Mesendoderm (in vitro differentiated cells): ENCODE data around the gene SLC4A5.

Experiments used
- DNase-seq: peaks from one replicate; pipeline ENCODE4 v3.0.0; 2013
- H2AK5ac ChIP-seq: 2 replicates; pipeline ENCODE4 v1.6.1; 2013; ENCODE audit warnings: low read length, inconsistent platforms
- H2BK120ac ChIP-seq: 2 replicates; pipeline ENCODE4 v1.6.1; 2013; ENCODE audit warnings: low read depth, mild to moderate bottlenecking, low read length, moderate library complexity, mixed read lengths
- H2BK15ac ChIP-seq: replicated peaks from 2 replicates; pipeline ENCODE4 v1.6.1; 2013; ENCODE audit warnings: low read depth, mild to moderate bottlenecking, moderate library complexity
- H2BK5ac ChIP-seq: 2 replicates; pipeline ENCODE4 v1.6.1; 2013; ENCODE audit warnings: low read length, inconsistent platforms
- H3K18ac ChIP-seq: 2 replicates; pipeline ENCODE4 v1.6.1; 2013; ENCODE audit warnings: mild to moderate bottlenecking, low read length, mixed read lengths
- H3K23ac ChIP-seq: one replicate; pipeline ENCODE4 v1.6.1; 2013; ENCODE audit warnings: low read length
- H3K27ac ChIP-seq: 2 replicates; pipeline ENCODE4 v1.5.1; 2013; ENCODE audit warnings: low read depth, mild to moderate bottlenecking, inconsistent platforms, low read length, moderate library complexity
- H3K27me3 ChIP-seq: 2 replicates; pipeline ENCODE4 v1.6.1; 2013; ENCODE audit warnings: low read length, control low read depth, mild to moderate bottlenecking, inconsistent platforms; ENCODE audit not compliant: insufficient read depth, poor library complexity
- H3K36me3 ChIP-seq: 2 replicates; pipeline ENCODE4 v1.6.1; 2013; ENCODE audit warnings: low read length, inconsistent platforms; ENCODE audit not compliant: control insufficient read depth, insufficient read depth
- H3K4ac ChIP-seq: one replicate; pipeline ENCODE4 v1.6.1; 2013; ENCODE audit warnings: low read depth, mild to moderate bottlenecking, low read length, moderate library complexity
- H3K4me1 ChIP-seq: 2 replicates; pipeline ENCODE4 v1.6.1; 2013; ENCODE audit warnings: low read depth, low read length, inconsistent platforms; ENCODE audit not compliant: control insufficient read depth
- H3K4me2 ChIP-seq: 2 replicates; pipeline ENCODE4 v1.6.1; 2013; ENCODE audit warnings: low read length
- H3K4me3 ChIP-seq: 2 replicates; pipeline ENCODE4 v1.5.1; 2013; ENCODE audit warnings: mild to moderate bottlenecking, low read length
- H3K56ac ChIP-seq: one replicate; pipeline ENCODE4 v1.6.1; 2013; ENCODE audit warnings: low read length
- H3K79me1 ChIP-seq: 2 replicates; pipeline ENCODE4 v1.6.1; 2013; ENCODE audit warnings: low read length, inconsistent platforms
- H3K79me2 ChIP-seq: 2 replicates; pipeline ENCODE4 v1.6.1; 2013; ENCODE audit warnings: mild to moderate bottlenecking, low read length; ENCODE audit not compliant: control insufficient read depth, insufficient read depth
- H3K9ac ChIP-seq: 2 replicates; pipeline ENCODE4 v1.6.1; 2013; ENCODE audit warnings: low read length, inconsistent platforms
- H4K5ac ChIP-seq: one replicate; pipeline ENCODE4 v1.6.1; 2013; ENCODE audit warnings: low read length
- H4K8ac ChIP-seq: one replicate; pipeline ENCODE4 v1.6.1; 2013; ENCODE audit warnings: low read depth, mild to moderate bottlenecking, control low read depth, low read length, moderate library complexity
- WGBS: extraction: QIAGEN DNeasy Blood & Tissue Kit; methylation state at CpG from one replicate; pipeline ENCODE4 v1.1.7; 2013; ENCODE audit warnings: low lambda C conversion rate, missing lambda C conversion rate; ENCODE audit not compliant: insufficient coverage; ENCODE audit errors: extremely low coverage; 5-methylcytosine and 5-hydroxymethylcytosine counted together

SLC4A5 gene

GRCh38 chr2:74321737-74322136 lies 21.5 kb downstream of the SLC4A5 start:
- H4K8ac ChIP-seq = no peak overlapping the region
- no peak overlapping the region for H3K4ac ChIP-seq
- no peak overlapping the region for H2BK5ac ChIP-seq
- H3K23ac ChIP-seq = no peak overlapping the region
- H3K4me3 ChIP-seq = no peak overlapping the region
- no peaks in the 10 kb centered on the region for H3K79me1 ChIP-seq
- no peaks in the 10 kb centered on the region for H3K4me1 ChIP-seq
- H3K79me2 ChIP-seq = no peaks in the 10 kb centered on the region
- no peak overlapping the region for H3K18ac ChIP-seq
- H3K27me3 ChIP-seq = no peaks in the 10 kb centered on the region
- H3K4me2 ChIP-seq = no peak overlapping the region
- WGBS = no CpG with 5 or more reads among the region's 2 CpGs
- H3K27ac ChIP-seq = no peak overlapping the region
- H2BK15ac ChIP-seq = no peak overlapping the region
- no peak overlapping the region for H3K56ac ChIP-seq
- H2BK120ac ChIP-seq = no peak overlapping the region
- no peak overlapping the region for H4K5ac ChIP-seq
- DNase-seq = no peak
- H2AK5ac ChIP-seq = no peak overlapping the region
- no peak overlapping the region for H3K9ac ChIP-seq
- H3K36me3 ChIP-seq = no peaks in the 10 kb centered on the region

- no peak overlapping the region for H3K56ac ChIP-seq
- no peak overlapping the region for H3K4me3 ChIP-seq
- no peak overlapping the region for H3K18ac ChIP-seq
- no peak overlapping the region for H2BK15ac ChIP-seq
- H3K27ac ChIP-seq = no peak overlapping the region
- H3K4me2 ChIP-seq = no peak overlapping the region
- no peak overlapping the region for H4K8ac ChIP-seq
- H4K5ac ChIP-seq = no peak overlapping the region
- H2AK5ac ChIP-seq = no peak overlapping the region
- no peaks in the 10 kb centered on the region for H3K36me3 ChIP-seq
- H3K9ac ChIP-seq = no peak overlapping the region
- H3K4me1 ChIP-seq = no peaks in the 10 kb centered on the region
- no peaks in the 10 kb centered on the region for H3K79me2 ChIP-seq
- no peaks in the 10 kb centered on the region for H3K27me3 ChIP-seq
- H2BK120ac ChIP-seq = no peak overlapping the region
- no peaks in the 10 kb centered on the region for H3K79me1 ChIP-seq
- H3K4ac ChIP-seq = no peak overlapping the region
- no peak overlapping the region for H2BK5ac ChIP-seq
- no peak overlapping the region for H3K23ac ChIP-seq
- no peak for DNase-seq
Observed at GRCh38 chr2:74317701-74318100, 25.5 kb downstream of the SLC4A5 start.

GRCh38 chr2:74316627-74317295 lies 26.5 kb downstream of the SLC4A5 start:
- WGBS = no CpG with 5 or more reads among the region's 6 CpGs
- Histone ChIP-seq H3K4me3 (no peak overlapping the region), H3K4ac (no peak overlapping the region), H3K23ac (no peak overlapping the region), H3K56ac (no peak overlapping the region), H2BK15ac (no peak overlapping the region), H4K8ac (no peak overlapping the region), H2BK5ac (no peak overlapping the region), H3K4me2 (no peak overlapping the region), H3K79me2 (no peaks in the 10 kb centered on the region), H3K27me3 (no peaks in the 10 kb centered on the region), H3K27ac (no peak overlapping the region), H2BK120ac (no peak overlapping the region), H2AK5ac (no peak overlapping the region), H3K36me3 (no peaks in the 10 kb centered on the region), H4K5ac (no peak overlapping the region), H3K9ac (no peak overlapping the region), H3K18ac (no peak overlapping the region), H3K4me1 (no peaks in the 10 kb centered on the region), H3K79me1 (no peaks in the 10 kb centered on the region)
- DNase-seq = peak; percentile 83

- H3K36me3 ChIP-seq = no peaks in the 10 kb centered on the region
- H4K8ac ChIP-seq = no peak overlapping the region
- H2BK5ac ChIP-seq = no peak overlapping the region
- no peak overlapping the region for H2BK120ac ChIP-seq
- H3K4me2 ChIP-seq = no peak overlapping the region
- no peak overlapping the region for H2AK5ac ChIP-seq
- H3K79me1 ChIP-seq = no peaks in the 10 kb centered on the region
- no peaks in the 10 kb centered on the region for H3K27me3 ChIP-seq
- no peaks in the 10 kb centered on the region for H3K4me1 ChIP-seq
- H3K4me3 ChIP-seq = no peak overlapping the region
- no peaks in the 10 kb centered on the region for H3K79me2 ChIP-seq
- no peak overlapping the region for H3K56ac ChIP-seq
- no peak for DNase-seq
- no peak overlapping the region for H3K18ac ChIP-seq
- H3K27ac ChIP-seq = no peak overlapping the region
- WGBS = no CpG with 5 or more reads among the region's 5 CpGs
- no peak overlapping the region for H3K4ac ChIP-seq
- no peak overlapping the region for H2BK15ac ChIP-seq
- H4K5ac ChIP-seq = no peak overlapping the region
- H3K9ac ChIP-seq = no peak overlapping the region
- no peak overlapping the region for H3K23ac ChIP-seq
Observed at GRCh38 chr2:74314107-74314506, 29.1 kb downstream of the SLC4A5 start.

- no peaks in the 10 kb centered on the region for H3K36me3 ChIP-seq
- H2BK15ac ChIP-seq = no peak overlapping the region
- H3K9ac ChIP-seq = no peak overlapping the region
- H3K4me2 ChIP-seq = no peak overlapping the region
- H3K23ac ChIP-seq = no peak overlapping the region
- H3K4me1 ChIP-seq = no peaks in the 10 kb centered on the region
- no peaks in the 10 kb centered on the region for H3K79me1 ChIP-seq
- no peak overlapping the region for H3K18ac ChIP-seq
- H4K5ac ChIP-seq = no peak overlapping the region
- H3K79me2 ChIP-seq = no peaks in the 10 kb centered on the region
- H4K8ac ChIP-seq = no peak overlapping the region
- H3K4ac ChIP-seq = no peak overlapping the region
- no peak for DNase-seq
- H2BK5ac ChIP-seq = no peak overlapping the region
- H3K27ac ChIP-seq = no peak overlapping the region
- H2BK120ac ChIP-seq = no peak overlapping the region
- WGBS = no CpG with 5 or more reads among the region's 2 CpGs
- H3K56ac ChIP-seq = no peak overlapping the region
- no peak overlapping the region for H3K4me3 ChIP-seq
- H2AK5ac ChIP-seq = no peak overlapping the region
- H3K27me3 ChIP-seq = no peaks in the 10 kb centered on the region
Observed at GRCh38 chr2:74313497-74313896, 29.7 kb downstream of the SLC4A5 start.

GRCh38 chr2:74312913-74313312 lies 30.3 kb downstream of the SLC4A5 start:
- H2BK5ac ChIP-seq = no peak overlapping the region
- no peak overlapping the region for H2BK15ac ChIP-seq
- no peaks in the 10 kb centered on the region for H3K36me3 ChIP-seq
- H2BK120ac ChIP-seq = no peak overlapping the region
- no peak overlapping the region for H3K27ac ChIP-seq
- no peak overlapping the region for H3K23ac ChIP-seq
- no peak overlapping the region for H3K4me3 ChIP-seq
- no peak overlapping the region for H2AK5ac ChIP-seq
- no peak overlapping the region for H4K8ac ChIP-seq
- no peaks in the 10 kb centered on the region for H3K79me1 ChIP-seq
- H4K5ac ChIP-seq = no peak overlapping the region
- no peaks in the 10 kb centered on the region for H3K4me1 ChIP-seq
- no peak overlapping the region for H3K56ac ChIP-seq
- H3K4ac ChIP-seq = no peak overlapping the region
- H3K4me2 ChIP-seq = no peak overlapping the region
- no peak overlapping the region for H3K9ac ChIP-seq
- no peak overlapping the region for H3K18ac ChIP-seq
- no peak for DNase-seq
- no peaks in the 10 kb centered on the region for H3K79me2 ChIP-seq
- no peaks in the 10 kb centered on the region for H3K27me3 ChIP-seq
